K562 (cell line): ENCODE results near the gene ARHGEF17. TPM values are rescaled to one million over a fixed set of nuclear protein-coding genes. Genes with fewer than 3 reads are reported as not detected.
A peak's percentile ranks its signal among the peaks of the same experiment; 100 is the strongest.

Experiments used
- ATAC-seq: fragments of 200-7000 bp; cut with Tn5 transposase; 3 replicates; pipeline ENCODE4 v1.9.1; 2020; ENCODE audit warnings: moderate library complexity
- BruUV-seq: library from RNA; stranded (reverse); fragments of 400-500 nt; replicated peaks from 2 replicates; lab custom pipeline; 2021; lab: Mats Ljungman, UMichigan
- CTCF ChIA-PET: fragments of 300-600 bp; formaldehyde crosslinking; extraction: SDS; loops from one replicate; lab custom pipeline; 2021; ENCODE audit warnings: low intra/inter-chr PET ratio; lab: Yijun Ruan, JAX
- POLR2A ChIA-PET: fragments of 300-600, 350-650 bp; sonication (Branson Sonifier 250); formaldehyde crosslinking; extraction: SDS; loops from one replicate; lab custom pipeline; 2021; ENCODE audit warnings: antibody characterized with exemption, inconsistent platforms; lab: Yijun Ruan, JAX
- DNase-seq, 4 experiments: peaks; one replicate each; pipeline versions ENCODE4 v3.0.0 to v3.0.0-alpha.2; 2011 to 2018; ENCODE audit warnings: low spot score in 3 of 4, mixed read lengths in 3 of 4; ENCODE audit errors: extremely low read depth in 1 of 4
- FAIRE-seq: peaks from 2 replicates; lab custom pipeline; 2011; peaks lifted over from hg19 to GRCh38; lab: Jason Lieb, UNC
- H2AFZ ChIP-seq: 2 replicates; pipeline ENCODE4 v1.6.0; 2011; ENCODE audit warnings: low read depth, low read length, control low read depth, inconsistent platforms
- H3K27ac ChIP-seq: fragments of 200-600 bp; 3 replicates; pipeline ENCODE4 v1.8.0; 2011; ENCODE audit warnings: low read depth, mild to moderate bottlenecking, control low read depth, inconsistent platforms, low read length, moderate library complexity, mixed read lengths; ENCODE audit errors: extremely low read depth
- H3K27me3 ChIP-seq, 2 experiments: fragments of 300-600 bp in 1 of 2; 2 replicates in 1 of 2; 3 replicates in 1 of 2; pipeline versions ENCODE4 v1.6.0 to v1.8.0; 2011; ENCODE audit warnings: inconsistent platforms in 2 of 2, low read length in 2 of 2, mild to moderate bottlenecking in 1 of 2, mixed read lengths in 1 of 2, moderate library complexity in 1 of 2; ENCODE audit not compliant: control insufficient read depth in 2 of 2, insufficient read depth in 2 of 2
- H3K36me3 ChIP-seq: fragments of 300-600 bp; 3 replicates; pipeline ENCODE4 v1.8.0; 2011; ENCODE audit warnings: mild to moderate bottlenecking, low read length, inconsistent platforms; ENCODE audit not compliant: control insufficient read depth, insufficient read depth
- H3K4me1 ChIP-seq, 2 experiments: fragments of 200-600 bp in 1 of 2; replicated peaks in 1 of 2; 2 replicates in 1 of 2; 3 replicates in 1 of 2; pipeline versions ENCODE4 v1.5.1 to v1.8.0; 2011; ENCODE audit warnings: inconsistent platforms in 2 of 2, low read length in 2 of 2, mild to moderate bottlenecking in 1 of 2, mixed read lengths in 1 of 2, moderate library complexity in 1 of 2; ENCODE audit not compliant: control insufficient read depth in 2 of 2, insufficient read depth in 2 of 2
- H3K4me2 ChIP-seq: 2 replicates; pipeline ENCODE4 v1.6.1; 2011; ENCODE audit warnings: low read length, control low read depth, inconsistent platforms, mixed read lengths; ENCODE audit not compliant: insufficient read depth
- H3K4me3 ChIP-seq: fragments of 200-600 bp; sonication (generic), shearing (Covaris generic); 2 replicates; pipeline ENCODE4 v1.5.1; 2016; ENCODE audit warnings: control low read depth, inconsistent platforms
- H3K79me2 ChIP-seq: fragments of 200-600 bp; 3 replicates; pipeline ENCODE4 v1.8.0; 2011; ENCODE audit warnings: low read length, inconsistent platforms; ENCODE audit not compliant: control insufficient read depth, insufficient read depth
- H3K9ac ChIP-seq, 2 experiments: 2 replicates each; pipeline versions ENCODE4 v1.6.0 to v1.6.1; 2011; ENCODE audit warnings: low read depth in 2 of 2, low read length in 2 of 2, control low read depth in 1 of 2, inconsistent platforms in 1 of 2, mild to moderate bottlenecking in 1 of 2, mixed read lengths in 1 of 2; ENCODE audit not compliant: insufficient read depth in 1 of 2
- H3K9me1 ChIP-seq: one replicate; pipeline ENCODE4 v1.6.0; 2011; ENCODE audit warnings: inconsistent platforms, mild to moderate bottlenecking, low read length, moderate library complexity; ENCODE audit not compliant: control insufficient read depth, insufficient read depth
- H3K9me3 ChIP-seq: replicated peaks from 2 replicates; pipeline ENCODE4 v1.5.1; 2011; ENCODE audit warnings: low read depth, low read length, inconsistent platforms; ENCODE audit not compliant: control insufficient read depth, insufficient read depth
- H4K20me1 ChIP-seq: replicated peaks from 2 replicates; pipeline ENCODE4 v1.6.1; 2011; ENCODE audit warnings: low read length, inconsistent platforms, mixed read lengths; ENCODE audit not compliant: control insufficient read depth, insufficient read depth
- FOXJ3 ChIP-seq: sonication (generic); formaldehyde crosslinking; IDR thresholded peaks from 2 replicates; pipeline ENCODE4 v1.4.0; 2020; ENCODE audit warnings: mild to moderate bottlenecking, missing genetic modification reagents
- FOXK1 ChIP-seq: sonication (generic); formaldehyde crosslinking; IDR thresholded peaks from 2 replicates; pipeline ENCODE4 v1.8.0; 2022; ENCODE audit warnings: missing genetic modification reagents, mild to moderate bottlenecking, borderline replicate concordance
- GTF2F1 ChIP-seq: IDR thresholded peaks from 2 replicates; pipeline ENCODE4 v1.6.1; 2011; ENCODE audit warnings: low read depth, low read length, improper control_type of control experiment
- KAT7 ChIP-seq: sonication (generic); formaldehyde crosslinking; IDR thresholded peaks from 2 replicates; pipeline ENCODE4 v1.8.0; 2022; ENCODE audit warnings: missing genetic modification reagents, mild to moderate bottlenecking, borderline replicate concordance
- KLF1 ChIP-seq: fragments of 450-650 bp; IDR thresholded peaks from 2 replicates; pipeline ENCODE4 v1.6.1; 2016; ENCODE audit warnings: missing genetic modification characterization, missing compliant biosample characterization
- MITF ChIP-seq: IDR thresholded peaks from 2 replicates; pipeline ENCODE4 v1.6.1; 2014; ENCODE audit warnings: antibody characterized with exemption
- NR2F6 ChIP-seq: fragments of 450-650 bp; formaldehyde crosslinking; IDR thresholded peaks from 2 replicates; pipeline ENCODE4 v1.4.0; 2020; ENCODE audit warnings: mild to moderate bottlenecking
- RBM25 ChIP-seq: fragments of 200-400 bp; formaldehyde crosslinking; IDR thresholded peaks from 2 replicates; pipeline ENCODE4 v1.6.1; 2018; ENCODE audit warnings: low read length, low read depth, moderate library complexity; ENCODE audit not compliant: severe bottlenecking
- RBM34 ChIP-seq: fragments of 200-400 bp; formaldehyde crosslinking; IDR thresholded peaks from 2 replicates; pipeline ENCODE4 v1.6.1; 2018; ENCODE audit warnings: low read length, borderline replicate concordance; ENCODE audit not compliant: insufficient read depth
- SMAD4 ChIP-seq: fragments of 250-450 bp; sonication (Bioruptor Pico); conservative IDR thresholded peaks from 2 replicates; pipeline ENCODE4 v1.8.0; 2021; ENCODE audit warnings: inconsistent platforms, mild to moderate bottlenecking, moderate library complexity
- ZFP1 ChIP-seq: fragments of 450-650 bp; formaldehyde crosslinking; IDR thresholded peaks from 2 replicates; pipeline ENCODE4 v1.4.0; 2020; ENCODE audit warnings: mild to moderate bottlenecking, mixed read lengths
- ZFP36 ChIP-seq: fragments of 150-350 bp; IDR thresholded peaks from 2 replicates; pipeline ENCODE4 v1.6.1; 2018; ENCODE audit warnings: low read length, low read depth; ENCODE audit not compliant: partially characterized antibody
- ZNF512 ChIP-seq: IDR thresholded peaks from 2 replicates; pipeline ENCODE4 v1.6.1; 2016; ENCODE audit warnings: missing genetic modification characterization, missing compliant biosample characterization
- WGBS: fragments of 100-300 bp; shearing (Covaris generic); methylation state at CpG from one replicate; pipeline ENCODE4 v1.1.6; 2016; ENCODE audit warnings: low coverage, mixed read lengths; ENCODE audit not compliant: insufficient coverage; ENCODE audit errors: missing lambda C conversion rate; 5-methylcytosine and 5-hydroxymethylcytosine counted together
- in situ Hi-C: fragments of 300-500 bp; cut with MboI; formaldehyde crosslinking; loops from 4 replicates; pipeline ENCODE4 v1.15.0; 2018; ENCODE audit warnings: inconsistent platforms, mixed read lengths
- intact Hi-C: fragments of 100-400 bp; cut with micrococcal nuclease; formaldehyde crosslinking; loops from 2 replicates; pipeline ENCODE4 v1.14.2; 2022
- polyA plus RNA-seq, 8 experiments: library from polyadenylated mRNA; depleted of rRNA in 4 of 8; stranded (reverse) in 5 of 8; unstranded in 3 of 8; fragments of >200 nt; fragmentation: Nextera tagmentation in 2 of 8; fragmentation: Illumina TruSeq in 1 of 8; extraction: Ambion mirVana in 2 of 8; extraction: Trizol in 1 of 8; gene quantifications; 2 replicates each; pipeline versions ENCODE4 v1.2.1 to v1.2.3, GENCODE V29; 2011 to 2014; ENCODE audit warnings: inconsistent platforms in 1 of 8, missing spikeins in 1 of 8
- total RNA-seq, 7 experiments: library from RNA; depleted of rRNA in 6 of 7; stranded (reverse); fragments of >200 nt in 6 of 7; fragmentation: Illumina TruSeq in 2 of 7; extraction: Trizol in 2 of 7; gene quantifications; 2 replicates each; pipeline versions ENCODE4 v1.2.1 to v1.2.3, GENCODE V29; 2011 to 2021; ENCODE audit warnings: low replicate concordance in 1 of 7
- TF ChIP-seq, protein P1 (sequence below): fragments of 250-450 bp; sonication (Bioruptor Pico); IDR thresholded peaks from 2 replicates; pipeline ENCODE4 v1.5.0; 2022; ENCODE audit warnings: mild to moderate bottlenecking
- TF ChIP-seq, protein P2 (sequence below): sonication (generic); formaldehyde crosslinking; IDR thresholded peaks from 2 replicates; pipeline ENCODE4 v1.8.1; 2022; ENCODE audit warnings: missing genetic modification reagents
- TF ChIP-seq, protein P3 (sequence below): fragments of 450-650 bp; formaldehyde crosslinking; IDR thresholded peaks from 2 replicates; pipeline ENCODE4 v1.4.0; 2020; ENCODE audit warnings: mild to moderate bottlenecking

The ARHGEF17 gene
- total and polyA plus RNA-seq, 9 of the 15 experiments (the other 6 are each of a cell fraction or from before 2014, with no cell fraction given): 0.04 to 0.68 (median 0.10) TPM; not detected in 2

DNA sequence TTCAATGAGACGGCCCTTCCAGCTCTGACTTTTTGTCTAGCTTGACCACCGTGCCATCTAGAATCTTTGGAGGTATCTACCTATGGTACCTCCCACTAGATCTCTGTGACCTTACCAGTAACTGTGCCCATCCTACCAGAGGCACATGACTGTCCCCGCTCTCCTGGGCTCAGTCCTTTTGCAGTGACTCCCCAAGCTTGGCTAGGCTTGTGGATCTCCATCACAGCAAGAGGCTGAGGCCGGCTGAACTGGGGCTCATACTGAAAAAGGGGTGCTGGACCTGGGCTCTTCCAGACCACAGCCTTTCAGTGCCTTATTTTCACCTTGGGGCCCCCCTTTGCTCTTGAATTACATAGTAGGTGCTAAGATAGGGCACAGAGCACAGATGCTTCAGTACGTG lies 95.5 kb downstream of the ARHGEF17 start:
- no peak overlapping the region for H2AFZ ChIP-seq
- intact Hi-C loops: no loop called here
- no peaks in the 10 kb centered on the region for H3K27me3 ChIP-seq
- H3K79me2 ChIP-seq: no peaks in the 10 kb centered on the region
- H3K9me1 ChIP-seq: no peaks in the 10 kb centered on the region
- no peaks in the 10 kb centered on the region for H3K36me3 ChIP-seq
- TF ChIP-seq NR2F6 (no peak), KAT7 (CRISPR knock-in tag) (no peak), RBM25 (no peak), ZFP36 (no peak), KLF1 (no peak), ZFP1 (CRISPR knock-in tag) (no peak), RBM34 (no peak), MITF (no peak), GTF2F1 (no peak), FOXK1 (CRISPR knock-in tag) (no peak), ZNF512 (tag) (no peak), SMAD4 (CRISPR knock-in tag) (no peak), FOXJ3 (no peak)
- TF ChIP-seq, protein P1, sequence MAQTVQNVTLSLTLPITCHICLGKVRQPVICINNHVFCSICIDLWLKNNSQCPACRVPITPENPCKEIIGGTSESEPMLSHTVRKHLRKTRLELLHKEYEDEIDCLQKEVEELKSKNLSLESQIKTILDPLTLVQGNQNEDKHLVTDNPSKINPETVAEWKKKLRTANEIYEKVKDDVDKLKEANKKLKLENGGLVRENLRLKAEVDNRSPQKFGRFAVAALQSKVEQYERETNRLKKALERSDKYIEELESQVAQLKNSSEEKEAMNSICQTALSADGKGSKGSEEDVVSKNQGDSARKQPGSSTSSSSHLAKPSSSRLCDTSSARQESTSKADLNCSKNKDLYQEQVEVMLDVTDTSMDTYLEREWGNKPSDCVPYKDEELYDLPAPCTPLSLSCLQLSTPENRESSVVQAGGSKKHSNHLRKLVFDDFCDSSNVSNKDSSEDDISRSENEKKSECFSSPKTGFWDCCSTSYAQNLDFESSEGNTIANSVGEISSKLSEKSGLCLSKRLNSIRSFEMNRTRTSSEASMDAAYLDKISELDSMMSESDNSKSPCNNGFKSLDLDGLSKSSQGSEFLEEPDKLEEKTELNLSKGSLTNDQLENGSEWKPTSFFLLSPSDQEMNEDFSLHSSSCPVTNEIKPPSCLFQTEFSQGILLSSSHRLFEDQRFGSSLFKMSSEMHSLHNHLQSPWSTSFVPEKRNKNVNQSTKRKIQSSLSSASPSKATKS (CRISPR knock-in tag): no peak
- TF ChIP-seq, protein P2, sequence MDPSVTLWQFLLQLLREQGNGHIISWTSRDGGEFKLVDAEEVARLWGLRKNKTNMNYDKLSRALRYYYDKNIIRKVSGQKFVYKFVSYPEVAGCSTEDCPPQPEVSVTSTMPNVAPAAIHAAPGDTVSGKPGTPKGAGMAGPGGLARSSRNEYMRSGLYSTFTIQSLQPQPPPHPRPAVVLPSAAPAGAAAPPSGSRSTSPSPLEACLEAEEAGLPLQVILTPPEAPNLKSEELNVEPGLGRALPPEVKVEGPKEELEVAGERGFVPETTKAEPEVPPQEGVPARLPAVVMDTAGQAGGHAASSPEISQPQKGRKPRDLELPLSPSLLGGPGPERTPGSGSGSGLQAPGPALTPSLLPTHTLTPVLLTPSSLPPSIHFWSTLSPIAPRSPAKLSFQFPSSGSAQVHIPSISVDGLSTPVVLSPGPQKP: no peak
- TF ChIP-seq, protein P3, sequence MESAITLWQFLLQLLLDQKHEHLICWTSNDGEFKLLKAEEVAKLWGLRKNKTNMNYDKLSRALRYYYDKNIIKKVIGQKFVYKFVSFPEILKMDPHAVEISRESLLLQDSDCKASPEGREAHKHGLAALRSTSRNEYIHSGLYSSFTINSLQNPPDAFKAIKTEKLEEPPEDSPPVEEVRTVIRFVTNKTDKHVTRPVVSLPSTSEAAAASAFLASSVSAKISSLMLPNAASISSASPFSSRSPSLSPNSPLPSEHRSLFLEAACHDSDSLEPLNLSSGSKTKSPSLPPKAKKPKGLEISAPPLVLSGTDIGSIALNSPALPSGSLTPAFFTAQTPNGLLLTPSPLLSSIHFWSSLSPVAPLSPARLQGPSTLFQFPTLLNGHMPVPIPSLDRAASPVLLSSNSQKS (CRISPR knock-in tag): no peak
- WGBS: 49% methylated on average over 5 of the region's 5 CpGs
- no peak for ATAC-seq
- H3K4me2 ChIP-seq: no peak overlapping the region
- ChIA-PET POLR2A (no interaction called here), CTCF (interaction anchor here (1.0 to 3.6 kb wide), 2 partner anchors 258 to 1167 kb away, joined by 3 to 37 read pairs; no protein-coding TSS in a partner anchor)
- H3K4me3 ChIP-seq: no peak overlapping the region
- FAIRE-seq: peak; percentile 52
- peaks cover 10 to 12% of the 10 kb centered on the region in 2 experiments; a peak in 4 of 5 replicates for H3K4me1 ChIP-seq
- DNase-seq: no peak
- in situ Hi-C loops: loop anchor here (5.0 kb wide), 1 partner anchor 254 kb away; no protein-coding TSS in a partner anchor
- BruUV-seq: no TSS peak
- no peaks in the 10 kb centered on the region for H3K9me3 ChIP-seq
- H4K20me1 ChIP-seq: peaks cover 2% of the 10 kb centered on the region; the same call in 1 of the 2 replicates
- no peak overlapping the region for H3K27ac ChIP-seq
- no peak overlapping the region for H3K9ac ChIP-seq
